ENCODE measurements around the gene UBE2D4. TPM values are rescaled to one million over a fixed set of nuclear protein-coding genes. Genes with fewer than 3 reads are reported as not detected.

UBE2D4 gene
- total RNA-seq, 1 experiment from 2014 or later = 6.4 TPM

- no peak overlapping the region for H3K14ac ChIP-seq (ENCODE audit: insufficient read depth, low read length)
- H3K27ac Mint-ChIP-seq = no peak overlapping the region
- H3K56ac ChIP-seq (ENCODE audit: insufficient read length, low read depth, low read length) = no peak overlapping the region
- no peaks in the 10 kb centered on the region; the same call in 1 of the 2 replicates for H3K79me2 ChIP-seq (ENCODE audit: insufficient read depth, low read length)
- H2AK5ac ChIP-seq (ENCODE audit: insufficient read length, low read length) = no peak overlapping the region
- H2BK12ac ChIP-seq (ENCODE audit: insufficient read length, low read depth, low read length) = no peak overlapping the region
- H4K20me1 ChIP-seq (ENCODE audit: control insufficient read depth, insufficient read depth, insufficient read length) = no peaks in the 10 kb centered on the region
- H3K4me3 Mint-ChIP-seq = no peak overlapping the region
- H3K4me1 Mint-ChIP-seq = peaks cover 29 to 40% of the 10 kb centered on the region in 2 experiments
- no peak overlapping the region for H3K18ac ChIP-seq (ENCODE audit: insufficient read length, low read depth, low read length)
- H2AFZ ChIP-seq (ENCODE audit: low read length) = no peak overlapping the region
- WGBS (ENCODE audit: extremely low coverage, insufficient read length, low lambda C conversion rate) = no CpG with 5 or more reads among the region's 5 CpGs
- no peaks in the 10 kb centered on the region for H3K9me3 ChIP-seq (ENCODE audit: control insufficient read depth, low read depth, low read length)
- H3K23me2 ChIP-seq (ENCODE audit: insufficient read length, low read depth, low read length, poor library complexity, severe bottlenecking) = no peaks in the 10 kb centered on the region
- no peak overlapping the region for H4K8ac ChIP-seq (replicated peaks; ENCODE audit: insufficient read length, low read depth, low read length)
- H3K4me2 ChIP-seq (ENCODE audit: insufficient read depth, insufficient read length, low read length) = no peak overlapping the region
- H3K9ac ChIP-seq (ENCODE audit: extremely low read depth, insufficient read length, low read length) = no peak overlapping the region
- H3K4me1 ChIP-seq (ENCODE audit: insufficient read depth, low read length) = 0 out of 2 replicates have a peak, but pooled peaks cover 3% of the 10 kb centered on the region
- no peak overlapping the region for H4K91ac ChIP-seq (ENCODE audit: insufficient read length, low read depth, low read length)
- TF ChIP-seq, protein P1, sequence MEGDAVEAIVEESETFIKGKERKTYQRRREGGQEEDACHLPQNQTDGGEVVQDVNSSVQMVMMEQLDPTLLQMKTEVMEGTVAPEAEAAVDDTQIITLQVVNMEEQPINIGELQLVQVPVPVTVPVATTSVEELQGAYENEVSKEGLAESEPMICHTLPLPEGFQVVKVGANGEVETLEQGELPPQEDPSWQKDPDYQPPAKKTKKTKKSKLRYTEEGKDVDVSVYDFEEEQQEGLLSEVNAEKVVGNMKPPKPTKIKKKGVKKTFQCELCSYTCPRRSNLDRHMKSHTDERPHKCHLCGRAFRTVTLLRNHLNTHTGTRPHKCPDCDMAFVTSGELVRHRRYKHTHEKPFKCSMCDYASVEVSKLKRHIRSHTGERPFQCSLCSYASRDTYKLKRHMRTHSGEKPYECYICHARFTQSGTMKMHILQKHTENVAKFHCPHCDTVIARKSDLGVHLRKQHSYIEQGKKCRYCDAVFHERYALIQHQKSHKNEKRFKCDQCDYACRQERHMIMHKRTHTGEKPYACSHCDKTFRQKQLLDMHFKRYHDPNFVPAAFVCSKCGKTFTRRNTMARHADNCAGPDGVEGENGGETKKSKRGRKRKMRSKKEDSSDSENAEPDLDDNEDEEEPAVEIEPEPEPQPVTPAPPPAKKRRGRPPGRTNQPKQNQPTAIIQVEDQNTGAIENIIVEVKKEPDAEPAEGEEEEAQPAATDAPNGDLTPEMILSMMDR (conservative IDR thresholded peaks at IDR 0.05) = no peak
- no peaks in the 10 kb centered on the region for H3K36me3 Mint-ChIP-seq (ENCODE audit: insufficient read depth in 1 of 3, low read depth in 3 of 3)
- no peaks in the 10 kb centered on the region for H3K27me3 Mint-ChIP-seq (ENCODE audit: low read depth)
- no peak overlapping the region for H2BK120ac ChIP-seq (ENCODE audit: low read depth, low read length, poor library complexity, severe bottlenecking)
- H2BK20ac ChIP-seq (ENCODE audit: low read depth, low read length, poor library complexity, severe bottlenecking) = no peak overlapping the region
- no peak overlapping the region for H4K5ac ChIP-seq (ENCODE audit: insufficient read length, low read depth, low read length)
- no peaks in the 10 kb centered on the region for H3K79me1 ChIP-seq (ENCODE audit: insufficient read depth, low read depth, low read length, poor library complexity, severe bottlenecking)
- no peak overlapping the region for H3T11ph ChIP-seq (ENCODE audit: low read length)
- no peaks in the 10 kb centered on the region for H3K9me3 Mint-ChIP-seq
- no peak overlapping the region for H2BK5ac ChIP-seq (ENCODE audit: insufficient read length, low read length)
- H3K27ac ChIP-seq (ENCODE audit: insufficient read length, low read depth, low read length) = no peak overlapping the region
- H3K4ac ChIP-seq (ENCODE audit: low read depth, low read length) = no peak overlapping the region
- no peak overlapping the region for H3K23ac ChIP-seq (ENCODE audit: insufficient read length, low read depth, low read length)
- no peak for DNase-seq
- H3K27me3 ChIP-seq (ENCODE audit: insufficient read depth, low read length) = no peaks in the 10 kb centered on the region
- H2BK15ac ChIP-seq (ENCODE audit: low read depth, low read length) = no peak overlapping the region
Observed at GRCh38 chr7:43902542-43903054, 23.6 kb upstream of the UBE2D4 start.
